Effector memory CD4-positive, alpha-beta T cell (primary cell): Measurements from ENCODE around the gene FAM162B.
"Not testable (repeated sequence)": the region's sequence is repeated elsewhere in the genome, so short reads cannot be mapped to it uniquely, and the experiment has no call there.

Experiments used
- DNase-seq, 3 donors: peaks; one replicate each; pipeline ENCODE4 v3.0.0-alpha.2; 2020
- H3K27ac ChIP-seq: 2 replicates; pipeline ENCODE4 v1.7.0; 2013; ENCODE audit warnings: mild to moderate bottlenecking, low read length, moderate library complexity; ENCODE audit not compliant: insufficient read depth, poor library complexity, severe bottlenecking
- H3K27me3 ChIP-seq: replicated peaks from 2 replicates; pipeline ENCODE4 v1.7.0; 2013; ENCODE audit warnings: mild to moderate bottlenecking, low read length; ENCODE audit not compliant: insufficient read depth, control insufficient read depth, poor library complexity, severe bottlenecking
- H3K36me3 ChIP-seq: 2 replicates; pipeline ENCODE4 v1.7.0; 2013; ENCODE audit warnings: mild to moderate bottlenecking, low read length, moderate library complexity; ENCODE audit not compliant: control insufficient read depth, insufficient read depth
- H3K4me1 ChIP-seq: 2 replicates; pipeline ENCODE4 v1.7.0; 2013; ENCODE audit warnings: low read length, mild to moderate bottlenecking; ENCODE audit not compliant: control insufficient read depth, insufficient read depth, poor library complexity, severe bottlenecking
- H3K4me3 ChIP-seq: 2 replicates; pipeline ENCODE4 v1.7.0; 2013; ENCODE audit warnings: low read length, low read depth, mild to moderate bottlenecking; ENCODE audit not compliant: insufficient read depth, poor library complexity, severe bottlenecking
- H3K9me3 ChIP-seq: 2 replicates; pipeline ENCODE4 v1.7.0; 2013; ENCODE audit warnings: mild to moderate bottlenecking, low read length, moderate library complexity; ENCODE audit not compliant: control insufficient read depth

Gene FAM162B

GRCh38 chr6:116767715-116768114 is 2.2 kb upstream of the FAM162B start:
- no peak for DNase-seq
- H3K4me1 ChIP-seq = no peaks in the 10 kb centered on the region
- peaks cover 25% of the 10 kb centered on the region for H3K27me3 ChIP-seq

DNA sequence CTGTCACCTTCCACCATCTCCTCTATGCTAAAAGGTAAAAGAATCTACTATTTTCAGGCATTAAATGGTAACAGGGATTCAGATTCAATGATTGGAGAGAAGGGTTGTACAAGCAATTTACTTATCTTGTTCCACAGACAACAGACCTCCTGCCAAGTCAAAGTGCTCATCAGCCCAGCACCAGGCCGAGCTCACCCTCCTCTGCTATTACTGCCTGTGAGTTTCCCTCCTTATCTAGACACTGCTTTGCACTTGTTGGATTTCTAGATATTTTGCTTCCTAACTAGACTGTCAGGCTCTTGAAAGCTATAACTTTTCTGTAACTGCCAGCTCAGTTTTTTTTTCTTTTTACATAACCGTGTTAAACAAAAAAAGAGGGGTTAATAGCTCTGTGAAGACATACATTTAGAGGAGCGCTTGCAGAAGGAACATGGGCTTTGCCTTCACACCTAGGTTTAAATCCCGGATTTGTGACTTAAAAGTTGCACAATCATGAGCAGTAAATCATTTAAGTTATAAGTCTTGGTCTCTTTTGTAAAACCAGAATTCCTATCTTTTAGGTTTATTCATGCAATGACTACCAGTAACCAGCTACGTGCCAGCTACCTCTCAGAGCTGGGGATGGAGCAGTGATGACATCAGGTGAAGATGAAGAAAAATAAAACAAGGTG is 1.1 kb upstream of the FAM162B start:
- Histone ChIP-seq H3K4me3 (no peak overlapping the region), H3K9me3 (no peaks in the 10 kb centered on the region), H3K4me1 (no peaks in the 10 kb centered on the region), H3K27ac (no peak overlapping the region), H3K36me3 (no peaks in the 10 kb centered on the region), H3K27me3 (peaks cover 28% of the 10 kb centered on the region)
- no peak for DNase-seq

More at GRCh38 chr6:116767715-116768114, 2.2 kb upstream of the FAM162B start:
- Histone ChIP-seq H3K27ac (no peak overlapping the region), H3K9me3 (no peaks in the 10 kb centered on the region), H3K4me3 (no peak overlapping the region), H3K36me3 (no peaks in the 10 kb centered on the region)

- H3K27ac ChIP-seq = no peak overlapping the region
- H3K9me3 ChIP-seq = no peaks in the 10 kb centered on the region
- H3K4me1 ChIP-seq = no peaks in the 10 kb centered on the region
- H3K36me3 ChIP-seq = no peaks in the 10 kb centered on the region
- no peak overlapping the region for H3K4me3 ChIP-seq
- no peak for DNase-seq
- peaks cover 28% of the 10 kb centered on the region for H3K27me3 ChIP-seq
These were observed 924 bp downstream of the FAM162B start for GRCh38 chr6:116764629-116764960.

DNA sequence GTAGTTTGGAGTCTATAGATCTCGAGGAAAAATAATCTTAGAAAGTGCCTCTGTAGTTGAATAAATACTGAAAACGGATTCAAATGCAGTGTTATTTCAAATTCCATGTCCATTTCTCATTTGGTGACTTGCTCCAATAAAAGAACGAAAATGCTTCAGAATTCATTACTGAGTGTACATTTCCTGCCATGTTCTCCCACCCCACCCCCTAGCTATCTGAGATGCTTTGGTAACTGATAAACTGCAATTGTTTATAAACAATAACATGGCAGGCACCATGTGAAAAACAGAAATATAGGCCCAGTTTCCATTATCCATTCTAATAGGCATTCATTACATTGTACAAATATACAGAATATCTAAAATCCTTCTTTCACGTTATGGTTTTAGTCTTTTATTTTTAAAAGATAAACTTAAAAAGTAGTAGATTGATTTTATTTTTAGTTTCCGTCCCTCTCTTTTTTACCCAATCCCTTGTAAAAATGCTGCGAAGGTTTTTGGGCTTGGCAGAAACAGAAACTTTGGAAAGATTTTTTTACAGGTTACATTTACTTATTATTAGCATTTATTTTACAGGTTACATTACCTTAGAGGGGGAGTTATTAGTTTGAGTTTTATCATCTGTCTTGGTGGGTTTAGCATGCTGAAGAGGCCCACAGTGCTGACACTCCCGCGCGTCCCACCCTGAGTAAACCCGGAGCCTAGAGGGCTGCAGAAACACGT is 1.5 kb downstream of the FAM162B start:
- H3K27me3 ChIP-seq = peaks cover 28% of the 10 kb centered on the region
- no peak overlapping the region for H3K27ac ChIP-seq

GRCh38 chr6:116763048-116763447 is 2.5 kb downstream of the FAM162B start:
- no peaks in the 10 kb centered on the region for H3K9me3 ChIP-seq
- peaks cover 28% of the 10 kb centered on the region for H3K27me3 ChIP-seq
- DNase-seq = no peak
- no peaks in the 10 kb centered on the region for H3K4me1 ChIP-seq
- H3K4me3 ChIP-seq = no peak overlapping the region
- no peak overlapping the region for H3K27ac ChIP-seq
- H3K36me3 ChIP-seq = no peaks in the 10 kb centered on the region

More for the DNA sequence above, 1.5 kb downstream of the FAM162B start:
- Histone ChIP-seq H3K36me3 (no peaks in the 10 kb centered on the region), H3K9me3 (no peaks in the 10 kb centered on the region), H3K4me1 (no peaks in the 10 kb centered on the region), H3K4me3 (no peak overlapping the region)
- DNase-seq = no peak

DNA sequence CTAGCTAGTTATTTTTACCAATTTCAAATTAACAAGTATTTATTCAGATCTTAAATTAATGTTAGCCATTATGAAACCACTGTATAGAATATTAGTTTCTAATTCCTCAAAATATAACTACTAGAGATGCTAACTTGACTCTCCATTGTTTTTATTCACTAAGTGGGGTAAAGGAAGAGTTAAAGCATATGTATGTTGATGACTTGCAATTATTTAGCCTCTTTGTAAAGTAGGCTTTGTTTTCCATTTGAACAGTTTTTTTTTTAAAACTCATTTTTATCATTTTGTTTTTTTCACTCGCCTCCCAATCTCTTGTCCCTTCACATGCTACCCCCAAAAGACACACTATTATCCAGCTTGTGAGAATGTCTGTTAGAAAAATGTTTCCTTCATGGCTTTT is 3.3 kb downstream of the FAM162B start:
- Histone ChIP-seq H3K4me1 (no peaks in the 10 kb centered on the region), H3K4me3 (no peak overlapping the region), H3K9me3 (no peaks in the 10 kb centered on the region), H3K27me3 (peaks cover 27% of the 10 kb centered on the region), H3K27ac (no peak overlapping the region), H3K36me3 (no peaks in the 10 kb centered on the region)
- no peak for DNase-seq

DNA sequence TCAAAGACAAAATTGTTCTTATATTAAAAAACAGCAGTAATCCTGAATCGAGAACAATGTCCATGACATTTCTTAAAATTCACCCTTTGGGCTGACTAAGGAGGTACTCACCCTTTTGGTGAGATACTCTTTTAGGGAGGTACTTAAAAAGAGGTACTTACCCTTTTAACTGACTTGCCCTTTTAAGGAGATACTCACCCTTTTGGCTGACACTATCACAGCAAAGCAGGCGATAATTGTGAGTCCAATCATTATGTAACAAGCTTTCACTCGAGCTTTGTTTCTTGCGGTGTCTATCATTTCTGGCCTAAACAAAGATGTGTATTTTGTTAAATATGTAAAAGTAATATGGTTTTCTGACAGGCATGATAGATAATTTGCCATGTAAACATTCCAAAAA is 3.7 kb downstream of the FAM162B start:
- no peaks in the 10 kb centered on the region for H3K36me3 ChIP-seq
- DNase-seq = no peak
- no peak overlapping the region for H3K27ac ChIP-seq
- no peaks in the 10 kb centered on the region for H3K9me3 ChIP-seq
- H3K4me3 ChIP-seq = no peak overlapping the region
- H3K4me1 ChIP-seq = no peaks in the 10 kb centered on the region
- peaks cover 23% of the 10 kb centered on the region for H3K27me3 ChIP-seq

GRCh38 chr6:116745176-116745575 is 20.3 kb downstream of the FAM162B start:
- Histone ChIP-seq H3K4me3 (no peak overlapping the region), H3K27me3 (no peaks in the 10 kb centered on the region), H3K9me3 (no peaks in the 10 kb centered on the region), H3K27ac (no peak overlapping the region), H3K4me1 (no peaks in the 10 kb centered on the region), H3K36me3 (no peaks in the 10 kb centered on the region)
- DNase-seq = no peak

- Histone ChIP-seq H3K27ac (no peak overlapping the region), H3K4me3 (no peak overlapping the region), H3K9me3 (peaks cover 3% of the 10 kb centered on the region), H3K4me1 (no peaks in the 10 kb centered on the region), H3K36me3 (no peaks in the 10 kb centered on the region), H3K27me3 (no peaks in the 10 kb centered on the region)
- DNase-seq = no peak
These were observed 23.9 kb downstream of the FAM162B start for GRCh38 chr6:116741571-116741970.

DNA sequence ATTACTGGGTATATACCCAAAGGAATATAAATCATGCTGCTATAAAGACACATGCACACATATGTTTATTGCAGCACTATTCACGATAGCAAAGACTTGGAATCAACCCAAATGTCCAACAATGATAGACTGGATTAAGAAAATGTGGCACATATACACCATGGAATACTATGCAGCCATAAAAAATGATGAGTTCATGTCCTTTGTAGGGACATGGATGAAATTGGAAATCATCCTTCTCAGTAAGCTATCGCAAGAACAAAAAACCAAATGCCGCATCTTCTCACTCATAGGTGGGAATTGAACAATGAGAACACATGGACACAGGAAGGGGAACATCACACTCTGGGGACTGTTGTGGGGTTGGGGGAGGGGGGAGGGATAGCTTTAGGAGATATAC is 25.0 kb downstream of the FAM162B start:
- not testable (repeated sequence) for DNase-seq, H3K27me3 ChIP-seq, H3K4me3 ChIP-seq, H3K9me3 ChIP-seq, H3K36me3 ChIP-seq, H3K4me1 ChIP-seq, H3K27ac ChIP-seq
